Peyer's patch (tissue), 4 donors: ENCODE results near the gene TRMT2A. TPM values are rescaled to one million over a fixed set of nuclear protein-coding genes. Genes with fewer than 3 reads are reported as not detected.

Source experiments
- DNase-seq, 3 donors: peaks; one replicate each; pipeline ENCODE4 v3.0.0-alpha.2; 2017 to 2019
- H3K27ac ChIP-seq, 4 donors: fragments of 200-600 bp; sonication (generic); one replicate each; pipeline ENCODE4 v1.5.1; 2016 to 2019
- H3K27me3 ChIP-seq, 2 donors: fragments of 200-600 bp; sonication (generic); one replicate each; pipeline ENCODE4 v1.5.1; 2019
- H3K36me3 ChIP-seq, 3 donors: fragments of 200-600 bp; sonication (generic); one replicate each; pipeline ENCODE4 v1.5.1; 2016 to 2019
- H3K4me1 ChIP-seq, 4 donors: fragments of 200-600 bp; sonication (generic); one replicate each; pipeline ENCODE4 v1.5.1; 2016 to 2019
- H3K4me3 ChIP-seq, 4 donors: fragments of 200-600 bp; sonication (generic); 1 replicate in 3 of 4; 2 replicates in 1 of 4; pipeline ENCODE4 v1.5.1; 2016 to 2019; ENCODE audit warnings: mild to moderate bottlenecking in 1 of 4
- H3K9me3 ChIP-seq, 4 donors: fragments of 200-600 bp; sonication (generic); one replicate each; pipeline ENCODE4 v1.5.1; 2016 to 2019; ENCODE audit warnings: mild to moderate bottlenecking in 1 of 4
- POLR2A ChIP-seq, 2 donors: fragments of 450-650 bp; IDR thresholded peaks; one replicate each; pipeline ENCODE4 v1.5.1; 2017; ENCODE audit warnings: antibody characterized with exemption in 2 of 2, mild to moderate bottlenecking in 2 of 2, moderate library complexity in 2 of 2
- total RNA-seq, 4 donors: library from RNA; depleted of rRNA; stranded (reverse); fragments of >200 nt; gene quantifications; one replicate each; pipeline ENCODE4 v1.1.0, GENCODE V29; 2016
- TF ChIP-seq, protein P1 (sequence below), 6 experiments: fragments of 450-650 bp in 4 of 6; fragments of 200-600 bp in 2 of 6; sonication (generic) in 1 of 6; IDR thresholded peaks; one replicate each; pipeline ENCODE4 v1.5.1; 2017 to 2019; ENCODE audit warnings: antibody characterized with exemption in 6 of 6, mild to moderate bottlenecking in 3 of 6, moderate library complexity in 1 of 6

TRMT2A gene
- 100 to 1,000 TPM in 1 of 4 donors, 10 to 100 TPM in 3; 26.8 to 134 (median 86.9) TPM for total RNA-seq

DNA sequence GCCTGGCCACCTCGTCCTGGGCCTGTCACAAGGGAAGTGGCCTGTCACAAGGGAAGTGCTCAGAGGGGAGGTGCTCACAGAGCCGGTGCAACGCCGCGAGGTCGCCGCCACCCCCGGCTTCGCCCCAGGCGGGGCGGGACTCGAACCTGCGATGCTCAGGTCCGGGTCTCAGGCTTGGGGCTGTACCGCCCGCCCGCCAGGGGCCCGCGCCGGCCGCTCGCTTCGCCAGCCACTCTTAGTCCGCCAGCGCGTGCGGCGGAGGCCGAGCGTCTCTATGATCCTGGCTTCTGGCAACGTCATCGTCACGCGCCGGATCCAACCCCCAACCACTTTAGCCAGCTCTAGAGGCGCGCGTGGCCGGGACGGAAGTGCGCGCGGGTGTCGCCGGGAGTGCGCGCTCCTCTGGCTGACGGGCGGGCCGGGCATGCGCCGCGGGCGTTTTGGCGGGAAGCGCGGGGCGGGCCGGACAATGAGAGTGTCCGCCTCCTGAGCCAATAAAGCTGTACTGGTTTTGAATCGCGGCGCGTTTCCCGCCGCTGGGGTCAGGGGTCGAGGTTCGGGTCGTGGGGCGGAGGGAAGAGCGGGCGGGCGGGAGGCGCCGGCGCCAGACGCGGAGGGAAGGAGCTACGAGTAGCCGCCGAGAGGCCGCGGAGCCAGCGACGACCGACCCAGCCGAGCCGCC, at the start of gene TRMT2A:
TRMT2A (minus strand) TSS at position 276 of the 682 bp plus-strand sequence. CDS start 320 bp downstream, outside the sequence.
- Histone ChIP-seq H3K4me1 (peaks cover 6 to 34% (median 16%) of the 10 kb centered on the region in 4 donors), H3K27ac (peak within 1 kb of the TSS; percentile 82 to 85 (median 82)), H3K27me3 (no peaks in the 10 kb centered on the region), H3K36me3 (peaks cover 0 to 70% (median 0%) of the 10 kb centered on the region in 3 donors), H3K9me3 (no peaks in the 10 kb centered on the region), H3K4me3 (peak within 1 kb of the TSS; percentile 71 to 83 (median 80))
- DNase-seq, result peak; percentile 98 to 99 (median 99)
- peak; percentile 16 to 42 for TF ChIP-seq POLR2A (IDR thresholded peaks at IDR 0.05)
- TF ChIP-seq, protein P1, sequence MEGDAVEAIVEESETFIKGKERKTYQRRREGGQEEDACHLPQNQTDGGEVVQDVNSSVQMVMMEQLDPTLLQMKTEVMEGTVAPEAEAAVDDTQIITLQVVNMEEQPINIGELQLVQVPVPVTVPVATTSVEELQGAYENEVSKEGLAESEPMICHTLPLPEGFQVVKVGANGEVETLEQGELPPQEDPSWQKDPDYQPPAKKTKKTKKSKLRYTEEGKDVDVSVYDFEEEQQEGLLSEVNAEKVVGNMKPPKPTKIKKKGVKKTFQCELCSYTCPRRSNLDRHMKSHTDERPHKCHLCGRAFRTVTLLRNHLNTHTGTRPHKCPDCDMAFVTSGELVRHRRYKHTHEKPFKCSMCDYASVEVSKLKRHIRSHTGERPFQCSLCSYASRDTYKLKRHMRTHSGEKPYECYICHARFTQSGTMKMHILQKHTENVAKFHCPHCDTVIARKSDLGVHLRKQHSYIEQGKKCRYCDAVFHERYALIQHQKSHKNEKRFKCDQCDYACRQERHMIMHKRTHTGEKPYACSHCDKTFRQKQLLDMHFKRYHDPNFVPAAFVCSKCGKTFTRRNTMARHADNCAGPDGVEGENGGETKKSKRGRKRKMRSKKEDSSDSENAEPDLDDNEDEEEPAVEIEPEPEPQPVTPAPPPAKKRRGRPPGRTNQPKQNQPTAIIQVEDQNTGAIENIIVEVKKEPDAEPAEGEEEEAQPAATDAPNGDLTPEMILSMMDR (IDR thresholded peaks at IDR 0.05), result peak in 5 of 6 experiments; percentile 6 to 34 (median 27)

DNA sequence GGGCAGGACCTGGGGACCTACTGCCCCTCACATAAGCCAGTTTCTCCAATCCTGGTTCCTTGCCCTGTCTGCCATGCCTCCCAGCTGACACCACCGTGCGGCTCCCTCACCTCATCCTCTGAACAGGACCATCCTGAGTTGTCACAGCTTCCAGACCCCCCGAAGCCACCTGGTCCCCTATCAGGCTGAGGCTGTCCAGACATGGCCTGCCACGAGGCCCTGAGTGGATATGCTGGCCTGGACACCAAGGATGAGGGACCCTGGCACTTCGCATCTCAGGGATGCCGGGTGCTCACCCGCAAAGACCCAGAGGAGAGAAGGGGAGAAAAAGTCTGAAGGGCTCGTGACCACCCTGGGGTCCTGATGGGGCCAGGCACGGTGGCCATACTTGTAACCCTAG, 49.7 kb upstream of the TRMT2A start:
- Histone ChIP-seq H3K4me3 (no peak overlapping the region), H3K36me3 (no peaks in the 10 kb centered on the region), H3K27ac (no peak overlapping the region), H3K4me1 (no peaks in the 10 kb centered on the region), H3K9me3 (no peaks in the 10 kb centered on the region), H3K27me3 (no peaks in the 10 kb centered on the region)
- DNase-seq, result no peak
- TF ChIP-seq POLR2A (IDR thresholded peaks at IDR 0.05), result no peak
- TF ChIP-seq, protein P1 (IDR thresholded peaks at IDR 0.05), result no peak

DNA sequence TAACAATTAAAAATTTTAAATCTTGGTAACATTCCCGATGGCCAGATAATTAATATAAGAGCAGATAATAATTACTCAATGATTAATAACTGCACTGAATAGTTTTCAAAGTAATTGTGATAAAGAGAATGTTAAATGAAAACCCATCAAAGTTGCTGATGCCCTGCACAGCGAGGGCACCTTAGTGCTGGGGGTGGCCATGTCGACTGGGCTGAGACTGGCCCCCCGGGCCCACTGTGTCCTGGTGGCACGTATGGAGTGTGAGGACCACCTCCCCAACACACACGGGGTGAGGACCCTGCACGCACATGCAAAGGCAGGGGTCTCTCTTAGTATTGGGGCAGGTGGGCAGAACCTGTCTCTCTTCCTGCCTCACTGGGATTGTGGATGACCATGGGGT, 48.9 kb upstream of the TRMT2A start:
- no peaks in the 10 kb centered on the region for H3K27me3 ChIP-seq
- no peak overlapping the region for H3K27ac ChIP-seq
- no peaks in the 10 kb centered on the region for H3K36me3 ChIP-seq
- H3K9me3 ChIP-seq, result no peaks in the 10 kb centered on the region
- H3K4me1 ChIP-seq, result no peaks in the 10 kb centered on the region
- DNase-seq, result no peak
- H3K4me3 ChIP-seq, result no peak overlapping the region
- no peak for TF ChIP-seq POLR2A (IDR thresholded peaks at IDR 0.05)
- TF ChIP-seq, protein P1 (IDR thresholded peaks at IDR 0.05), result no peak

GRCh38 chr22:20165421-20165820, 48.4 kb upstream of the TRMT2A start:
- Histone ChIP-seq H3K4me1 (no peaks in the 10 kb centered on the region), H3K27ac (no peak overlapping the region), H3K36me3 (no peaks in the 10 kb centered on the region), H3K9me3 (no peaks in the 10 kb centered on the region), H3K4me3 (no peak overlapping the region), H3K27me3 (no peaks in the 10 kb centered on the region)
- TF ChIP-seq, protein P1 (IDR thresholded peaks at IDR 0.05), result no peak
- TF ChIP-seq POLR2A (IDR thresholded peaks at IDR 0.05), result no peak
- DNase-seq, result no peak

- Histone ChIP-seq H3K9me3 (no peaks in the 10 kb centered on the region), H3K27me3 (no peaks in the 10 kb centered on the region), H3K4me3 (no peak overlapping the region), H3K27ac (no peak overlapping the region), H3K36me3 (no peaks in the 10 kb centered on the region), H3K4me1 (no peaks in the 10 kb centered on the region)
- TF ChIP-seq POLR2A (IDR thresholded peaks at IDR 0.05), result no peak
- TF ChIP-seq, protein P1 (IDR thresholded peaks at IDR 0.05), result no peak
- no peak for DNase-seq
Observed at GRCh38 chr22:20164863-20165262, 47.8 kb upstream of the TRMT2A start.
